Hematopoietic multipotent progenitor cell treated with erythropoietin and hydrocortisone succinate and interleukin-3 and kit ligand, for 6 days (in vitro differentiated cells): ENCODE measurements around the gene NDUFB8.
A peak's percentile ranks its signal among the peaks of the same experiment; 100 is the strongest.

Source experiments
- DNase-seq: peaks from one replicate; pipeline ENCODE4 v3.0.0-alpha.2; 2015

NDUFB8 gene

DNA sequence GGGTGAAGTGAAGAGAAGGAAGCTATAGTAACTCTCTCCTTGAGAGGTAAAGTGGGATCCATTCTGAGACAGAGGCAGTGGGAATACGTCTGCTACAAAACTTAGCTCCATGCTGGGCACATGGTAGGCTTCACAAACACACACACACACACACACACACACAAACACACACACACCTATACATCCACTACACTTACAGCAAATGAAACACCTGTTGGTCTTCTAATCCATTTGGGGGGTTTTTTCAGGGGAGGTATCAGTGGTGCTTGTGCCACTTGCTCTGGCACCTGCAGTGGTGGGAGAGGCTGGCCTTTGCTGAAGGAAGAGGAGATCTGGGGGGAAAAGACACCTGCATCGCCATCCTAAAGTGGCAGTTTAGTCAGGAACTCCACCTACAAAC is 24.5 kb downstream of the NDUFB8 start:
- DNase-seq = no peak

- DNase-seq = no peak
These were observed 25.6 kb downstream of the NDUFB8 start for GRCh38 chr10:100504096-100504495.

- no peak for DNase-seq
These were observed 26.7 kb downstream of the NDUFB8 start for GRCh38 chr10:100502926-100503494.

- no peak for DNase-seq
These were observed 28.2 kb downstream of the NDUFB8 start for GRCh38 chr10:100501423-100501822.

DNA sequence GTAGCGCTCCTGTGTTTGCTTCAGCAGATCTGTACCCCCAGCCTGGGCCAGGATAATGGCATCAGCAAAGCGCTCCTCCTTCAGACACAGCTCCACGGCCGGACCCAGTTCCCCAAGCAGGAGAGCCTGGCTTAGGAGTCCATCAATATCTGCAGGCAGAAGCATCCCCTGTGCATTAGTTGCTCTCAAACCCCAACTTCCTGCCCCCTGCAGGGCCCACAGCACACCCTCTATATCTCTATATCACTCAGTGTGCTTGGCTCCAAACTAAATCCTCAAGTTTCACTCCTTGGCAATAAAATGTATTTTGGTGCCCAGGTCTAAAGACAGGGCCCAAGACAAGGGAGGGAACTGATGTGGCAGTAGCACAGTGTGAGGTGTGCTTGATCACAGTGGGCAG is 31.6 kb downstream of the NDUFB8 start:
- DNase-seq = no peak

DNA sequence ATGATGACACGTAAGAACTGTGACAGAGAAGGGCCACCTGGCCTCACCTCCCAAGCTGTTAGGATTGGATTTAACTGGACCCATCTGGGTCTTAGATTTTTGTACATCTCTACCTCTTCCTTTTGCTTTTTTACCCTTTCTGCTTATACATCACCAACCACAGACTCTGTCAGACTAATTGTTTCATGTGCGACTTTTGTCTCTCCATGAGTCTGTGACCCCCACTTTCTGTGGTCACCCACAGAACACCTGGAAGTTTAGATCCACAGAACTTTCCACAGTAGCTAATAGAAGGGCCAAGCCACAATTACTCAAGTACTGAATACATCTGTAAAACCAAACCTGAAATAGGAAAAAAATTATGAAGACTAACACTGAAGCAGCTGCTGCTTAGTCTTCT is 33.1 kb downstream of the NDUFB8 start:
- no peak for DNase-seq

DNA sequence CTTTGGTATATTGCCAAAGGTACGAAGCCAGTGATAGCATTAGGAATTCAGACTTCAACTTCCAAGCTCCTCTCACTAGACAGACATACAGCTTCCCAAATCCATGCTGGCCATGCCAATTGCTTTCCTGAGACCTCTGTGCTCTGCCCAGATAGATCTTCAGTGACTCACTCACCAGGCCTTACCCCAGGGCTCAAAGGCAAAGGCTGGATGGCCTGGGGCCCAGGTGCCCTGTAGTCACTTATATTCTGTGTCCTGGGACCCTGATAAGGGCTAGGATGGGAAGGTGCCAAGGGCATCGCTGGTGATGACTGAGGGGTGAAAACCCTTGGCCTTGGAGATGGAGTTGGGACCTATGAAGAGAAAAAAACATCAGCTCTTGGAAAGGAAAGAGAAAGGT is 39.1 kb downstream of the NDUFB8 start:
- no peak for DNase-seq

- no peak for DNase-seq
These were observed 40.3 kb downstream of the NDUFB8 start for GRCh38 chr10:100489396-100489795.

GRCh38 chr10:100487529-100487928 is 42.1 kb downstream of the NDUFB8 start:
- DNase-seq = no peak

DNA sequence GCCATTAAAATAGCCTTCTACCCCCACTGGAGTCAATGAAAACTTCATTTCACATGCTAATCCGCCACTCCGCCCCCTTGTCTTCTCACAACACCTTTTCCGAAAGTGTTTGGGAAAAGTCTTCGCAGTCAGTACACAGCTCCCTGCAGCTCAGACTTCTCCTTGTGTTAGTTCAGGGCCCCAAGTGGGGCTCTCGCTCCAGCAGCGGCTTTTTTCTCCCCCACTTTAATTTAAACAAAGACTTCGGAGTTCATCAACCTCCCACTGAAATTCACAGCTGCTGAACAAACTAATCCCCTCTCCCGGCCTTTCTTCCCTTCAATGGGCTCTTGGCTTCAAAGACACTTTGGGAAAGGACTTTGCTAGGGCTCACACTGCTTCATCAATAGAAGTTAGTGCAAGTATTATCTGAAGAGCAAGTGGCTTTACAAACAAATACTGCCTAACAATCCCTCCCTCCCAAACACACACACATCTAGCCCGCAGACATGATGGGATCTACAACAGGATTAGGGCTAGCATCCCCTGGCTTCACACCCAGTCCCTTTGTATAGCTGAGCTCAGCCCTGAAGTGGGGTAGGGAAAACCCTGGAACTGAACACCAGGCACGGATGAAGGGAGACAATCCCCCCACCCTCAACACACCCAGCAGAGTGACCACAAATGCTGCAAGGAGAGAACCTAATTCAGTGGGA is 43.7 kb downstream of the NDUFB8 start:
- DNase-seq = no peak

- no peak for DNase-seq
These were observed 44.3 kb downstream of the NDUFB8 start for GRCh38 chr10:100485366-100485765.

DNA sequence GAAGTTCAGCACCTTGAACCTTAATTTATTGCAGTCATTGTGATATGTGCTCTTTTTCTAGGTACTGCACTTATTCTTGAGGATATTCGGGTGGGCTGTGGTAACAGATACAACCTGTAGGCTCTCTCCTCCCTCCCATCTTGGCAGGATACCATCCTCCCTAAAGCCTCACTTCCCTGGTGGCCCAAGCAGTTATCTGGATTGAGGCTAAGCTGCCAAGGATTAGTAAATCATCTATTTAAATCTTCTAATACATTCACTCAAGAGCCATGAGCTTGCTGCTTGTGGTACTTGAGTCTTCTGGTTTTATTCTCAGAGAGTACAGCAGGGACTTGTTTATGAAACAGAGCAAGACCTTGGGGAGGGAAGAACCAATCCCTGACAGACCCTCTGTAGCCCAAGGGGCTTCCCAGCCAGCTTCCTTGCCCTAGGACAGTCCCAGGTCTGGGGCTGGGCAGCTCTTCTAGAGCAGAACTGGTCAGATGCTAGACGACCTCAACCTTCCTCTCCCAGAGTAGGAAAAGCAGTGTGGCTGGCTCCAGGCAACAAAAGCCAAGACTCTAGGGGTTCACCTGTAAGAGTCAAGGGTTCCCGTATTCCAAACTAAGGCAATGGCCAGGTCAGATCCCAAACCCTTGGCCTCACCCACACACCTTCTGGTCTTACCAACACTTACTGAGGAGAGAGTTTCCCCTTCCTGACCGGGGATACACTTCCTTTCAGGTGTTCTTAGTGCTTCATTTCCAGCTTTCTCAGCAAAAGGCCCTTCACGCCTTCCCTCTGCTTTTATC is 45.6 kb downstream of the NDUFB8 start:
- no peak for DNase-seq

- no peak for DNase-seq
These were observed 46.9 kb downstream of the NDUFB8 start for GRCh38 chr10:100482834-100483185.

- DNase-seq = peak; percentile 75
These were observed 47.4 kb downstream of the NDUFB8 start for GRCh38 chr10:100482181-100482833.

DNA sequence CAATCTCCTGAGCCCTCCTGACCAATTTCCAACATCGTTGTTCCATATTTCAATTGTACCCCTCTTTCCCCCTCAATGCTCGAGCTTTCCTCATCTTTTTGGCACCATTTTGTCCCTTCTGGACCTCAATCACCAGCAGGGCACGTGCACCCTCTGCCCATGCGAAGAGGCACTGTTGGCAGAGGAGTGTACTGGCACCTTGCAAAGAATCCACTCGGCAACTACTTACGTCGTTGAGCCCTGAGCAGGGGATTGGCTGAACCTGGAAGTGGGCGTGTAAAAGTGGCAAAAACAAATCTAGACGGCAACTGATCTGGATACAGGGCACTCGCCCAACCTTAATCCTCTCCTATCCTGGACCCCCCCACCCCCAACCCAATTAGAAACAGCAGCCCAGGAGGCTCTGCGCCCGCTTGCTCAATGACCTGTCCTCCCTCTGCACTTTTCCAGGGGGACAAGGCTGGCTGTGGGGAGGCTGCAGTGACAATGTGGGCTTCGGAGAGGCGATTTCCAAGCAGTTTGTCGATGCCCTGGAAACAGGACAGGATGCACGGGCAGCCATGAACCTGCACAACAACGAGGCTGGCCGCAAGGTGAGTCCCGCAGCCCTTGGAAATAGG is 48.1 kb downstream of the NDUFB8 start:
- DNase-seq = peak; percentile 92

DNA sequence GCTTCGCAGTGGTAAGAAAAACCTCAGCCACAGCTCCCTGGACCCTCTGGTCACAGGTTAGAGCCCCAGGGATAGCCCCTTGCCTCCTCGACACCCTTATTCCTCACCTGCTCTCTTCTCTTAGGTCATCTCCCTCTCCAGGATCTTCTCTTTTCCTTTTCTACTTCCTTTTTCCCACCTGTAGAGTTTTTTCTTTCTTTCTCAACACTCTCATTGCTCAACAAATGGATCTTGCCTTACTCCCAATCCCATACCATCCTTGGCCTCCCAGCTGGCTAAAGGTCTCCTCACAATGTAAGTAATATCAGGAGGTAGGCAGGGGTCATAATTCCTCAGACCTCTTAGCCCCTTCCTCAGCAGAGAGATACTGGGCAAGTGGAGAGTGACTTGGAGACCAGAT is 49.7 kb downstream of the NDUFB8 start:
- DNase-seq = no peak

GRCh38 chr10:100479037-100479436 is 50.6 kb downstream of the NDUFB8 start:
- peak; percentile 23 for DNase-seq

- no peak for DNase-seq
These were observed 51.7 kb downstream of the NDUFB8 start for GRCh38 chr10:100477970-100478369.
